T-helper 17 cell (primary cell): ENCODE results near the gene GJB2. TPM values are rescaled to one million over a fixed set of nuclear protein-coding genes. Genes with fewer than 3 reads are reported as not detected.
A peak's percentile ranks its signal among the peaks of the same experiment; 100 is the strongest.

Experiments used
- ATAC-seq: fragments of 150-1000 bp; cut with Tn5 transposase; 2 replicates; pipeline ENCODE4 v1.10.0; 2021; ENCODE audit warnings: mild to moderate bottlenecking, moderate library complexity
- DNase-seq, 3 donors: peaks; one replicate each; pipeline versions ENCODE4 v3.0.0 to v3.0.0-alpha.2; 2020 to 2021
- H3K9me3 ChIP-seq: one replicate; pipeline ENCODE4 v1.7.0; 2013; ENCODE audit warnings: low read length, mild to moderate bottlenecking; ENCODE audit not compliant: control insufficient read depth, poor library complexity, severe bottlenecking
- H3K27ac Mint-ChIP-seq: one replicate; pipeline ENCODE4 v1.8.0; 2022; ENCODE audit warnings: mild to moderate bottlenecking, moderate library complexity, mixed read lengths
- H3K27me3 Mint-ChIP-seq: one replicate; pipeline ENCODE4 v1.8.0; 2022; ENCODE audit warnings: mixed read lengths
- H3K36me3 Mint-ChIP-seq: one replicate; pipeline ENCODE4 v1.8.0; 2022; ENCODE audit warnings: low read depth, mixed read lengths
- H3K4me1 Mint-ChIP-seq: one replicate; pipeline ENCODE4 v1.8.0; 2022; ENCODE audit warnings: mild to moderate bottlenecking, mixed read lengths
- H3K4me3 Mint-ChIP-seq: one replicate; pipeline ENCODE4 v1.8.0; 2022; ENCODE audit warnings: mild to moderate bottlenecking, moderate library complexity, mixed read lengths
- total RNA-seq, 4 donors: library from RNA in 2 of 4; stranded (reverse) in 2 of 4; gene quantifications; one replicate each; pipeline ENCODE4 v1.2.3 and lab custom pipeline; 2022 to 2026

The GJB2 gene
- total RNA-seq, 2 donors from 2014 or later = not detected

DNA sequence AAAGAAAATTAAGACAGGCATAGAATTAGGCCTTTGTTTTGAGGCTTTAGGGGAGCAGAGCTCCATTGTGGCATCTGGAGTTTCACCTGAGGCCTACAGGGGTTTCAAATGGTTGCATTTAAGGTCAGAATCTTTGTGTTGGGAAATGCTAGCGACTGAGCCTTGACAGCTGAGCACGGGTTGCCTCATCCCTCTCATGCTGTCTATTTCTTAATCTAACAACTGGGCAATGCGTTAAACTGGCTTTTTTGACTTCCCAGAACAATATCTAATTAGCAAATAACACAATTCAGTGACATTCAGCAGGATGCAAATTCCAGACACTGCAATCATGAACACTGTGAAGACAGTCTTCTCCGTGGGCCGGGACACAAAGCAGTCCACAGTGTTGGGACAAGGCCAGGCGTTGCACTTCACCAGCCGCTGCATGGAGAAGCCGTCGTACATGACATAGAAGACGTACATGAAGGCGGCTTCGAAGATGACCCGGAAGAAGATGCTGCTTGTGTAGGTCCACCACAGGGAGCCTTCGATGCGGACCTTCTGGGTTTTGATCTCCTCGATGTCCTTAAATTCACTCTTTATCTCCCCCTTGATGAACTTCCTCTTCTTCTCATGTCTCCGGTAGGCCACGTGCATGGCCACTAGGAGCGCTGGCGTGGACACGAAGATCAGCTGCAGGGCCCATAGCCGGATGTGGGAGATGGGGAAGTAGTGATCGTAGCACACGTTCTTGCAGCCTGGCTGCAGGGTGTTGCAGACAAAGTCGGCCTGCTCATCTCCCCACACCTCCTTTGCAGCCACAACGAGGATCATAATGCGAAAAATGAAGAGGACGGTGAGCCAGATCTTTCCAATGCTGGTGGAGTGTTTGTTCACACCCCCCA is 3.8 kb downstream of the GJB2 start:
- Mint-ChIP-seq H3K36me3 (peaks cover 2% of the 10 kb centered on the region), H3K4me1 (peaks cover 11% of the 10 kb centered on the region), H3K27me3 (peaks cover 41% of the 10 kb centered on the region), H3K27ac (no peak overlapping the region), H3K4me3 (no peak overlapping the region)
- no peaks in the 10 kb centered on the region for H3K9me3 ChIP-seq
- DNase-seq = no peak
- no peak for ATAC-seq

DNA sequence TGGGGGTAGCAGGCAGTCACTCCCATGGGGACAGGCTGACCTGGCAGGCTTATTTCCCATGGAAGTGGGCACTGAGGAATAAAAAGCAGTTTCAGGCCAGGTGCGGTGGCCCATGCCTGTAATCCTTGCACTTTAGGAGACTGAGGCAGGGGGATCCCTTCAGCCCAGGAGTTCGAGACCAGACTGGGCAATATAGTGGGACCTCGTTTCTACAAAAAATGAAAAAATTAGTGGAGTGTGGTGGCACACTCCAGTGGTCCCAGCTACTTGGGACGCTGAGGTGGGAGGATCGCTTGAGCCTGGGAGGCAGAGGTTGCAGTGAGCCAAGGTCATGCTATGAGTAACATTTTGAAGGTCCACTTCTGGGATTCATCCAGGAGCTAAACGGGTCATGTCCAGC is 6.0 kb downstream of the GJB2 start:
- peaks cover 2% of the 10 kb centered on the region for H3K36me3 Mint-ChIP-seq
- peaks cover 42% of the 10 kb centered on the region for H3K27me3 Mint-ChIP-seq
- no peak overlapping the region for H3K27ac Mint-ChIP-seq
- H3K4me1 Mint-ChIP-seq = peaks cover 2% of the 10 kb centered on the region
- H3K9me3 ChIP-seq = no peaks in the 10 kb centered on the region
- DNase-seq (no peak), ATAC-seq (no peak)
- no peak overlapping the region for H3K4me3 Mint-ChIP-seq

DNA sequence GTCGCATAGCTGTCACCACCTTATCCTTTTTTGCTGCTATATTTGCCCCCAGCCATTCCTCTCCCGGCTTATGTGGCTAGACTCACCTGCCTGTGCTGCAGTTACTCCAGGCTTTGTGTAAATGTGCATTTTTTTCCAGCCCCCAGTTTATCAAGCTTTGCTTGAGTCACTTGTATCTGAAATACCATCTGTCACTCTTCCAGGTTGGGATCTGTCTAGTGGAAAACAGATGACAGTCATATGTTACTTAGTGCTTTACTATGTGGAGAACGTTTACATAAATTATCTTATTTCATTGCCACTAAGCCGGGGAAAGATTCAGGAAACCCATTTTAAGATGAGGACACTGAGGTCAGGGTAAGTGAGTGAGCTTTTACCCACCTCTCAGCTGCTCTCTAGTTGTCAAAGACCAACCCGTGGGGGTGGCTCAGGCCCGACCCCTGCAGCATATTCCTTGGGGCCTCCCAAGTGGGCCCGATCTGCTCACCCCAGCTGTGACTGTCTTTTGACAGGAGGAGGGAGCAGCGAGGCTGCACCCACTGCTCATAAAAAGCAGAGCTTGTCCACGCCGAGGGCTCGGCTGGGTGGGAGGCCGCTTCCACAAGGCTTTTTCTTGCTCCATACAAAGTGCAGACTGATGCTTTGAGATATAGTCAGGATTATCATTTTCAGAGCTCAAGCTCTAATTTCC is 7.2 kb downstream of the GJB2 start:
- Mint-ChIP-seq H3K4me3 (no peak overlapping the region), H3K27ac (no peak overlapping the region), H3K4me1 (no peaks in the 10 kb centered on the region)

DNA sequence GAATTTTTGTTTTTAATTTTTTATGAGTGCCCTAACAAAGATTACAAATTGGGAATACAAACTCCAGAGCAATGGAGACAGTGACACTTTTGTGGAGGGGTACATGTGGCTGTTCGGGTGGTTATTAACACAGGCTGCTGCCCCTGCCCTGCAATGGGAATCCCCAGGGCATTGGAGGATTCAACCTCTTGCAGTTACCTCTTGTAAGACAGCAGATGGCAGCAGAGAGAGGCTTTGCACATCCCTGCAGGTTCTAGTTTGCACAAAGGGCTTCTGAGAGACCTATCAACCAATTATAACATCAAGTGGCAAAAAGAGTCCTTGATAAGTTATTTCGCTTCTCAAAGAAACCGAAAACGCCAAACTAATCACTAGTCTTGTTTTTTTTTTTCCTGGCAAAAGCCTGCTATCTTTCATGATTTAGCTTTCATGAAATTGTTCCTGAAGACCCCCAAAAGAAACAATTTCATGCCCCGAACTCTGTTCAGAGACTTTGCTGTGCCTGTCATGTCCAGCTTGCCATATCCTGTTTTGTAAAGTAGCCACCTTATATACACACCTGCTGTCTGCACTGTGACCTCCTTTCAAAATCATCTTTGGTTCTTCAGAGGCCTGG is 10.4 kb downstream of the GJB2 start:
- ATAC-seq (peak; percentile 100), DNase-seq (peak in 1 of 3 donors; percentile 24)
- H3K9me3 ChIP-seq = no peaks in the 10 kb centered on the region
- Mint-ChIP-seq H3K4me1 (no peaks in the 10 kb centered on the region), H3K4me3 (no peak overlapping the region), H3K27me3 (peaks cover 63% of the 10 kb centered on the region), H3K36me3 (peaks cover 7% of the 10 kb centered on the region), H3K27ac (no peak overlapping the region)

More for the DNA sequence above, 7.2 kb downstream of the GJB2 start:
- Mint-ChIP-seq H3K36me3 (no peaks in the 10 kb centered on the region), H3K27me3 (peaks cover 42% of the 10 kb centered on the region)
- ATAC-seq (no peak), DNase-seq (no peak)
- H3K9me3 ChIP-seq = no peaks in the 10 kb centered on the region

DNA sequence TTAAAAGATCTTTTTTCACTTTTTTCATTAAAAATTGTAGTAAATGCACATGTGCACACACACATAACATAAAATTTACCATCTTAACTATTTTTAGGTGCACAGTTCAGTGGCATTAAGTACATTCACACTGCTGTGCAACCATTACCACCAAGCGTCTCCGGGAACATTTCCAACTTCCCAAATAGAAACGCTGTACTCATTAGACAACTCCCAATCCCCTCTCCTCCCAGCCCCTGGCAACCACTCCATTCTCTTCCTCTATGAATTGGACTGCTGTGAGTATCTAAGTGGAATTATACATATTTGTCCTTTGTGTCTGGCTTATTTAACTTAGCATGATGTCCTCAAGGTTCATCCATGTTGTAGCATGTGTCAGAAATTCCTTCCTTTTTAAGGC is 11.6 kb downstream of the GJB2 start:
- H3K4me3 Mint-ChIP-seq = no peak overlapping the region
- no peaks in the 10 kb centered on the region for H3K4me1 Mint-ChIP-seq
- ATAC-seq = no peak
- H3K9me3 ChIP-seq = no peaks in the 10 kb centered on the region
- DNase-seq = no peak
- H3K36me3 Mint-ChIP-seq = peaks cover 7% of the 10 kb centered on the region
- no peak overlapping the region for H3K27ac Mint-ChIP-seq
- H3K27me3 Mint-ChIP-seq = peaks cover 74% of the 10 kb centered on the region

DNA sequence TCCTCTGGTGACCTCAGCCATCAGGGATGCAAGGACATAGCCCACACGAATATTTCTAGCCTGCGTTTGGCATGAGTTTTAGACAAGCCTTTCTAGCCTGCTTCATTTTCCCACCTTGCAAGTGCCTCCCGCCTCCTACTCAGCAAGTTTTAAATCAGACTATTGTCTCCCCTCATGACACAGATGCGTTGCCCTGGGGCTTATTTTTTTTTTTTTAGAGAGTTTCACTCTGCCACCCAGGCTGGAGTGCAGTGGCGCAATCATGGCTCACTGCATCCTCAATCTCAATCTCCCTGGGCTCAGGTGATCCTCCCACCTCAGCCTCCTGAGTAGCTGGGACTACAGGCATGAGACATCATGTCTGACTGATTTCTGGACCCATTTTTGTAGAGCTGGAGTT is 14.6 kb downstream of the GJB2 start:
- ATAC-seq = no peak

DNA sequence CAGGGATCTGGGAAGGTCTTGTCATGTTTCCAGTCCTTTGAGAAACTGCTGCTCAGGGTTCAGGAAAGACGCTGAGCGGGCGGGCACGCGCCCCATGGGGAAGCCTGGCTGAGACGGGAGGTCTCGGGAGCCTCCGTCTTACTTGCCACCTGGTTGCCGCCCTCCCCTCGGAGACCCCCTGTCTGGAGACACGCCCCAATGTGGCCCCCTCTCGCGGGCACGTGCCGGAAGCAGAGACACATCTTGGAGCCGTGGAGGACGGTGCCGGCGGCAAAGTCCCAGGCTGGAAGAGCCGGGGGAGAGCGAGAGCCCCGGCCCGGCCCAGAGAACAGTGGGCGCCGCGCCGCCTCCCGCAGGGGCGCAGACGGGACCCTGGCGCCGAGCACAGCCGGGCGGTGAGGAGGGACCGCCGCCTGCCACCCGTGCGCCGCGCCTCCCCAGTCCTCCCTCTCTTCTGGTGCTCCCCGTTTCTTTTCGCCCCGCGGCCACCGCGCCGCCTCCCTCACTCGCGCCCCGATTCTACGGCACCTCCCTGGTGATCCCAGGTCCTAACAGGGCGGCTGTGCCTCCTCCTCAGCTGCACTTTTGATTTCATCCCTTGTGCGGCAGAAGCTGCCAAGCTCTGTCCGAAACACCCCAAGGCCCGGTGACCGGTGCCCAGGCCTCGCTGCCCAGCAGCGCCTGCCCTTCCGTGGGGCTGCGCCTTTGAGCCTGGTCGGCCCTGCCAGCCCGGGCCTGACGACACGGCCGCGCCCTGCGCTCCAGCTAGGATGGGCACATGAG is 15.5 kb downstream of the GJB2 start:
- Mint-ChIP-seq H3K4me3 (no peak overlapping the region), H3K27me3 (peaks cover 96% of the 10 kb centered on the region), H3K4me1 (peaks cover 8% of the 10 kb centered on the region), H3K36me3 (peaks cover 7% of the 10 kb centered on the region), H3K27ac (no peak overlapping the region)
- no peaks in the 10 kb centered on the region for H3K9me3 ChIP-seq
- DNase-seq = no peak
- ATAC-seq = no peak

More for the DNA sequence above, 14.6 kb downstream of the GJB2 start:
- no peaks in the 10 kb centered on the region for H3K9me3 ChIP-seq
- Mint-ChIP-seq H3K27ac (no peak overlapping the region), H3K4me3 (no peak overlapping the region), H3K27me3 (peaks cover 95% of the 10 kb centered on the region), H3K4me1 (peaks cover 8% of the 10 kb centered on the region), H3K36me3 (peaks cover 7% of the 10 kb centered on the region)
- DNase-seq = no peak

DNA sequence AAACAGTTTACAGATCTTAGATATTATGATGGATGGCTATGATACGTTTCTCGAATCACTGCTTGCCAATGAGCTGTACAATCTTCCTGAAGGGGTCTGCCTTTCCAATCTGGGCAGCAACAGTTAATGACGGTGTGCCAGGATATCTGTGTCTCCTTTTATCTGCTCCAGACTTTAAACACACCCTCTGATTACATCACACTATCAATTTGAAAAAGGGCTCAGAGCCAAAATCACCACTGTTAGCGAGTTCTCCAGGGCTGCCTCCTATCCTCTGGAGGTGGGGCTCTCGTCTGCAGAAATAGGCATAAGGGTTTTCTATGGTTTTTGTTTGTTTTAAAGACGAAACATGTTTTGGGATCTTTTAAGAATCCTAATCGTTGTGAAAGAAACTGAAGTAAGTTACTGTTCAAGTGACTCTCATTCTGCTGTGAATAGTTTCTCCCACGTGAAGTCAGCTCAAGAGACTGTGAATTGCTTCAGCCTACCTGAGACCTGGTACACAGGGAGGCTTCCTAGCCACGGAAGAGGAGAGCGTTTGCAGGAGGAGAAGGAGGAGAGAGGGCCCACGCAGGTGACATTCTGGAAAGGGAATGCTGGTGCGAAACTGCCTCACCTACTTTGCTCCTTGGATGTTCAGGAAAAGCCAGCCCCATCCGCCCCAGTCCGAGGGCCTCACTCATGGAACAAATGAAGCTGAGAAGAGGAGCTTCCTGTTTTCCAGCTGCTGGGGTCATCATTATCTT is 16.7 kb downstream of the GJB2 start:
- no peak overlapping the region for H3K4me3 Mint-ChIP-seq
- ATAC-seq (no peak), DNase-seq (no peak)
- peaks cover 7% of the 10 kb centered on the region for H3K36me3 Mint-ChIP-seq
- no peaks in the 10 kb centered on the region for H3K9me3 ChIP-seq
- peaks cover 98% of the 10 kb centered on the region for H3K27me3 Mint-ChIP-seq
- no peak overlapping the region for H3K27ac Mint-ChIP-seq
- H3K4me1 Mint-ChIP-seq = peaks cover 8% of the 10 kb centered on the region

DNA sequence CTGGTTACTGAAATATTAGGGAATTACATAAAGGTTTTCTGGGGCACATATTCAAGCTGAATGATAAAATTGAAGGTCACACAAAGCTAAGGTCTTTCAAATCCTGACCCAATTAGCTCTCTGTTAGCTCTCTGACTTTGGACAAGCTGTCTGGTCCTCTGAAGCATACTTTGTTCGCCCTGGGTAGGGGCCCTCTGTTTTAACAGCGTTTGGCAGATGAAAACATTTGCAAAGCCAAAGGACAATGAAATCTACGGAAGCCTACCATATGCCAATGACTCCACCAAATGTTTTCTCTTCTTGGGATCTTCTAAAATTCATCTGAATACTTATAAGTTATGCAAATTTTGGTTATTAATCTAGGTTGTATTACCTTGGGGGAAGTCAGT is 17.3 kb downstream of the GJB2 start:
- no peaks in the 10 kb centered on the region for H3K9me3 ChIP-seq
- Mint-ChIP-seq H3K36me3 (peaks cover 7% of the 10 kb centered on the region), H3K27ac (no peak overlapping the region), H3K4me3 (peak overlapping the region; percentile 41), H3K27me3 (peaks cover 98% of the 10 kb centered on the region), H3K4me1 (peaks cover 8% of the 10 kb centered on the region)
- ATAC-seq (no peak), DNase-seq (no peak)

DNA sequence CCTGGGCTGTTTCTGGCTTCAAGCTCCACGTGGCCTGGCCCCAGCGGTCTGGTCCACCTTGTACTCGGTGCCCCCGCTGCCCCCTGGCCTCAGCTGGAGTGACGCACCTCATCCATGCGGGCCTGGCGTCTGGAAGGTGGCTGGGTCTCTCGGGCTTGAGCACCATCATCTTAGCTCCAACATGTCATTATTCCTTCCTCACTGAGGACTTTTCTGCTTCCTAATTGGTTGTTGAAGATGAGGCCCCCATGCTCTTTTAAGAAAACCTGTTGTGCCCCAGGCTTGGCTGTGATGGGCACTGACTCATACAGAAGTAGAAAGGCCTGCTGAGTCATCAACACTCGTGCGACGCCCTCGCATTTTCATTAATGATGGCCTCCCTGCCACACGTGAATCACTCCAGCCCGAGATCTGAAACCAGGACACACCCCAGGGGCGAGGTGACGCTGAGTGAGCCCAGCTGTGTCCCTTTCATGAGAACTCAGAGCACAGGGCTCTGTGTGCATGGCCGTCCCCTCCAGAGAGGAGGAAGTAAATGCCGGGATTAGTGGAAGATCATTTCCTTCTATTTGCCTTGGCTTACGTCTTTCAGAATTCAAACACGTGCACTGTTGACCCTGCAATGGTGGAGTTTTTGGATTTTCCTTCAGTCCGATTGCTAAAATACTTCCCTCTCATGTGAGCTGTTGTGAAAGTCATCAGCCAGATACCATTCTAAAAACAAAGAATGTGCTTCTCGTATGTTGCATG is 17.9 kb downstream of the GJB2 start:
- Mint-ChIP-seq H3K4me3 (peak overlapping the region; percentile 41), H3K27me3 (peaks cover 98% of the 10 kb centered on the region), H3K27ac (no peak overlapping the region), H3K36me3 (peaks cover 7% of the 10 kb centered on the region), H3K4me1 (peaks cover 8% of the 10 kb centered on the region)
- ATAC-seq = peak; percentile 84
- no peaks in the 10 kb centered on the region for H3K9me3 ChIP-seq
- no peak for DNase-seq

DNA sequence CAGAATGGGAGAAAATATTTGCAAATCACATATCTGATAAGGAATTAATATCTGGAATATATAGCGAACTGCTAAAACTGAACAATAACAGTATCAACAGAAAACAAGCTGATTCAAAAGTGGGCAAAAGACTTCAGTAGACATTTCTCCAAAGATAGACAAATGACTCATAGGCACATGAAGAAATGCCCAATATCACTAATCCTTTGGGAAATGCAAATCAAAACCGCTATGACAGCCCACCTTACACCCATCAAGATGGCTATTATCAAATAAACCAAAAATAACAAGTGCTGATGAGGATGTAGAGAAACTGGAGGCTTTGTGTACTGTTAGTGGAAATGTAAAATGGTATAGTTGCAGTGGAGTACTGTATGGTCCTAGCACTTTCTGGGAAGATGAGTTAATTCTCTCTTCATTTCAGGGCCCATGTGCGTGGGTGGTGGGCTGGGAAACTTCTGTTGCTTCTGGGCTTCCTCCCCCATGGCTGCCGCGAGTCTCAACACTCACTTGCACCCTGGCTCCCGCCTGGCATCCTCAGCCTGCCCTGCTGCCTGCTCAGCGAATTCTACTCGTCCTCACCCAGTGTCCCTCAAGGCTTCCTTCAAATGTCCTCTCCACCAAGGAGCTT is 19.5 kb downstream of the GJB2 start:
- DNase-seq (no peak), ATAC-seq (no peak)
- H3K9me3 ChIP-seq = no peaks in the 10 kb centered on the region
- H3K4me1 Mint-ChIP-seq = peaks cover 11% of the 10 kb centered on the region
- no peak overlapping the region for H3K27ac Mint-ChIP-seq
- H3K4me3 Mint-ChIP-seq = no peak overlapping the region
- H3K36me3 Mint-ChIP-seq = peaks cover 4% of the 10 kb centered on the region
- peaks cover 95% of the 10 kb centered on the region for H3K27me3 Mint-ChIP-seq
